Measurements from ENCODE around the gene CMTM2.

DNA sequence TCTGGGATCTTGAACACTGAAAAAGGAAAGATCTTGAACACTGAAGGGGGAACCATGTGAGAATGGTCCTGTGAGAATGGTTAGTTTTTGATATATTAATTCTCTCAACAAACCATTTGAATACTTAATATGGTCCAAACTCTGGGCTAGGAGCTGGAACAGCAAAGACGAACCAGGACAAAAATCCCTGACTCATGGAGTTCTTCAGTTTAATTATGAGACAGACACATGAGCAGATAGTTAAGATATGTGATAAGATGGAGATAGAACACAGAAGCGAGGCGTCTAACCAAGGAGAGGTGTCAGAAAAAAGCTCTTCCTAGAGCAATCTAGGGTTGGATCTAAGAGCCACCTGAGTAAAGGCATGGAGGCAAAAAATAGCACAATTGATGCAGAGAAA is 25.2 kb upstream of the CMTM2 start:
- TF ChIP-seq, protein P1, sequence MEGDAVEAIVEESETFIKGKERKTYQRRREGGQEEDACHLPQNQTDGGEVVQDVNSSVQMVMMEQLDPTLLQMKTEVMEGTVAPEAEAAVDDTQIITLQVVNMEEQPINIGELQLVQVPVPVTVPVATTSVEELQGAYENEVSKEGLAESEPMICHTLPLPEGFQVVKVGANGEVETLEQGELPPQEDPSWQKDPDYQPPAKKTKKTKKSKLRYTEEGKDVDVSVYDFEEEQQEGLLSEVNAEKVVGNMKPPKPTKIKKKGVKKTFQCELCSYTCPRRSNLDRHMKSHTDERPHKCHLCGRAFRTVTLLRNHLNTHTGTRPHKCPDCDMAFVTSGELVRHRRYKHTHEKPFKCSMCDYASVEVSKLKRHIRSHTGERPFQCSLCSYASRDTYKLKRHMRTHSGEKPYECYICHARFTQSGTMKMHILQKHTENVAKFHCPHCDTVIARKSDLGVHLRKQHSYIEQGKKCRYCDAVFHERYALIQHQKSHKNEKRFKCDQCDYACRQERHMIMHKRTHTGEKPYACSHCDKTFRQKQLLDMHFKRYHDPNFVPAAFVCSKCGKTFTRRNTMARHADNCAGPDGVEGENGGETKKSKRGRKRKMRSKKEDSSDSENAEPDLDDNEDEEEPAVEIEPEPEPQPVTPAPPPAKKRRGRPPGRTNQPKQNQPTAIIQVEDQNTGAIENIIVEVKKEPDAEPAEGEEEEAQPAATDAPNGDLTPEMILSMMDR (IDR thresholded peaks at IDR 0.05) = no peak
- TF ChIP-seq POLR2A (IDR thresholded peaks at IDR 0.05) = no peak
